Panc1 (cell line): Measurements from ENCODE around the gene SNRPA.

ENCODE experiments used
- CTCF ChIP-seq: fragments of 450-650 bp; IDR thresholded peaks from 2 replicates; pipeline ENCODE4 v1.5.1; 2017; ENCODE audit warnings: mild to moderate bottlenecking
- POLR2AphosphoS5 ChIP-seq: IDR thresholded peaks from 2 replicates; pipeline ENCODE4 v1.6.1; 2012; ENCODE audit warnings: mild to moderate bottlenecking, low read depth, low read length, moderate library complexity
- REST ChIP-seq, 2 experiments: IDR thresholded peaks; 2 replicates each; pipeline ENCODE4 v1.6.1; 2011 to 2012; ENCODE audit warnings: low read depth in 2 of 2, control low read depth in 1 of 2, low read length in 1 of 2, mild to moderate bottlenecking in 1 of 2, moderate library complexity in 1 of 2; ENCODE audit not compliant: insufficient read depth in 1 of 2
- SIN3A ChIP-seq: IDR thresholded peaks from 2 replicates; pipeline ENCODE4 v1.6.1; 2012; ENCODE audit warnings: low read depth, mild to moderate bottlenecking, low read length, moderate library complexity, borderline replicate concordance; ENCODE audit not compliant: insufficient read depth
- TCF7L2 ChIP-seq: IDR thresholded peaks from 2 replicates; pipeline ENCODE4 v1.6.1; 2011; ENCODE audit warnings: mild to moderate bottlenecking, low read depth, low read length, inconsistent platforms

- TF ChIP-seq CTCF (no peak), POLR2AphosphoS5 (no peak), REST (IDR thresholded peaks at IDR 0.05; ENCODE audit: insufficient read depth in 1 of 2, low read depth in 2 of 2, low read length in 1 of 2) (no peak), SIN3A (no peak), TCF7L2 (no peak)
Measured at GRCh38 chr19:40741527-40742390, 9.2 kb upstream of the SNRPA start.
